Amniotic epithelial cell (primary cell): ENCODE results near the gene ZNF521.

Experiments
- DNase-seq: peaks from one replicate; pipeline ENCODE4 v3.0.0-alpha.2; 2010; ENCODE audit warnings: low read depth

The ZNF521 gene

DNA sequence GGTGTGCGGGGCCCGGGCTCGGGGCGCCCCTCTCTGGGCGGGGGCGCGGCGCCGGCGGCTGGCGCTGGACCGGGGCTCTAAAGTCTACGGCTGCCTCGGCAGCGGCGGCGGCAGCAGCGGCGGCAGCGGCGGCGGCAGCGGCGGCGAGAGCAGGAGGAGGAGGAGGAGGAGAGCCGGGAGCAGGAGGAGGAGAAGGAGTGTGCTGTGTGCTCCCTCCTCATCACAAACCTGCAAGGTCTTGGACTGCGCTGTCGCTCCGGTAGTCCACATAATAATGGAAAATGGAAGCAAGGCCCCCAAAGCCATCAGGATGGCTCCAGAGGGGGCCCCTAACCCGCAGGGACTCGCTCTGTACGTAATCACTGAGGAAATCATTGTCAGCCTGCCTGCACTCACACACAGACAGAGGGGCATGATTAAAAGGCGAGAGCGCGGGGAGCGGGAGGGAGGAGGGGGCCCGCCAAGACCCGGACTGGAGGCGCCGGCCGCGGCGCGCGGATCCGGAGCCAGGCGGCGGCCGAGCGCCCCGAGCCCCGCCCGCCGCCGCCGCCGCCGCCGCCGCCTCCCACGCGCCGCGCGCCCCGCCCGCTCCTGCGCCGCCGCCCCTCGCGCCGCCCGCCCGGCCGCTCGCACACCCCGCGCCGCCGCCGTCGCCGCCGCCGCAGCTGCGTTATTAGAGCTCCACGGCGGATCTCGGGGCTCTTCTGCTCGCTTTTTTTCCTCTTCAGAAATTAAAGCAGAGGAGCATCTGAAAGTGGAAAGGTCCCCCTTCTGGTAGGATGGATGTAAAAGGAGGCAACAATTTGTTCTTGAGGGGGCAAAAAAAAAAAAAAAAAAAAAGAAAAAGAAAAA lies at the start of gene ZNF521:
Gene ZNF521, minus strand, starts transcription at position 390 of the 852 bp plus-strand sequence. CDS start 1,220 bp downstream, outside the sequence.
- peak; percentile 87 for DNase-seq

DNA sequence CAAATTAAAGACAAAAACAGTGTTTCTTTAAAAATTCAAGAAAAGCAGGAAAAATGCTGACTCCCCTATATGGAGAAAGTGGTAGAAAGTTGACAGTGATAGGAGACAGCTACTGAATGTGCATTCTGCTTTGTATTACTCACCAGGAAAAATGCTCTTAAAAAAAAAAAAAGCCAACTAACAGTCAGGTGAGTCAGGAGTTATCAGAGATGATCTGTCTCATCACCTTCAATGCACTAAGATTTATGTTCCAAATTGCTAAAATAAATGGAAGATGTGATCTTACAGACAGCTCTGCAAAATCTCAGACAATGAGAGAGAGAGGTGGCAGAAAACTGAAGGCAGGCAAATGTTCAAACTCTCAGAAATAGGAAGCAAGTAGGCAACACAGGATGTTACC lies 47.6 kb upstream of the ZNF521 start:
- DNase-seq, result peak; percentile 86

DNA sequence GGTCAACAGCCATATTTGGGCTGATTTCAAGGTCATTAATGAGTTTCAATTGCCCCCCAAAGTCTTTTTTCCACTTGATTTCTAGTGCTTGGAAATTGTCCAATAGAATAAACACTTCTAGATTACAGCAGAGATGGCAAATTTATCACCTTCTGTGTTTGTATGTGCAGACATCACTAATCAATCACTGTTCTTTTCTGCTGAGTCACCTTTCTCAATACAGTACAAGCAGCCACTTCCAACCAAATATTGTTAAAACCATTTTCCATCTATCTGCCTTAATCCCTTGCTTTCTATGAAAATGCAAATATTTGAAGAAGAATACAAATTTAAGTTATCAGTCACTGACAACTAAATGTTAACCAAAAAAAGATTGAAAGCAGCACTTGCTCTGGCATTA lies 40.2 kb upstream of the ZNF521 start:
- DNase-seq, result no peak

DNA sequence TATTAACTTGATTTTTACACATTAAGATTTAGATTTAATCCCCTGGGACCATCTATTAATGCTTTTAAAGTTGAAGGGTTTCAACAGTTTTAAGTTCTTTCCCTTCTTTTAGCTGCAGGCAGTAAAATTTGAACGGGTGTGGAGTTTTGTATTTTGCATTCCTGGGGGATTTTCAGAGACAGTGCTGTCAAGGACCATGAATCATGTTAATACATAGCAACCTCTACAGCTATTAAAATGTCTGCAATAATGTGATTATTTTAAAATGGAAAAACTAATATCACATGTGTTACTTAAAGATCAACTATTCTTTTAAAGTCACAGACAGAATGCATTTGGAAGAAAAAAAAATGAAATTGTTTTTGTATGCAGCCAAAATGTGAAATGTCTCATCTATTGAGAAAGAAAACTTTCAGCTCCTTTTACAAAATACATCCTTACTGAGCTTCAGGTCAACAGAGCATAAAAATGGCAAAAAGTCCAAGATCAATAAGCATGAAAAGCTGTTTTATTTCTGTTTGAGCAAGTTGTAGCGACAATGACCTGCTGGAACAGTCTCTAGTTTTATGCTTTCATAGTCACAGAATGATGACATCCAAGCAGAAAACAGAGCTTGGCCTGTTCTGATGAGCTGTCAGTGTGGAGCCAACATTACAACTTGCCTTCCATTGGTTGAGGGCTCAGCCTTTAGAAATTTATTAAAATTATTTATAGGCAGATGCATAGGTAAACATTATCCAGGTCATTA lies 21.6 kb upstream of the ZNF521 start:
- DNase-seq, result no peak

DNA sequence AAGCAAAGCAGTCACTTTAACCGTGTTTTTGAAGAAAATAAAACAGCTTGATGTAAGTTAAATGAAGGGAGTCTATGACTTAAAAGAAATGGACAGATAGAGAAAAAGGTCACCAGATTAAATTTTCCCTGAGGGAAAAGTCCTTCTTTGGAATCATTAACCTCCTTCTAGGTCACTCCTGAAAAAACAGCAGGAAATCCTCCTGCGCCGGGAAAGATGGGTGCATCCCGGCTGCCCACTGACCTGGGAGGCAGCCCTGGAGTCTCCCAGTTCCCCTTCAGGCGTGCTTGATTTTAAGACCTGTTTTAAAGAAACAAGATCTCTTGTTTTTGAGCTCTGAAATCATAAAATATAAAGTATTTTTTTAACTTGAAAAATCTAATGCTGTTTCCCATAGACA lies 18.4 kb upstream of the ZNF521 start:
- DNase-seq, result no peak

DNA sequence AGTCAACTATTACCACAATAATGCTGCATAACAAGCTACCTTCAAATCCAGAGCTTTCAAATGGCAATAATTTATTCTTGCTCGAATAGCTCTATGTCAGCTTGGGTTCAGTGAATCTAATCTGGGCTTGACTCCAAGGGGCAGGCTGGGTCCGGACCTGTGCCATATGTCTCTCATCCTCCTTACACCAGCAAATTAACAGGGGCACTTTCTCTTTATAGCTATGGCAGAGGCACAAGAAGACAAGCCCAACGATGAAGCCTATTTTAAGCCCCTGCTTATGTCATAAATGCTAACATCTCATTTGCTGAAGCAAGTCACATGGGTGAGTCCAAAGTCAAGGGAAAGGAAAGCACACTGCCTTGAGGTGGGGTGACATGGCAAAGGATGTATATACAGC lies 13.3 kb upstream of the ZNF521 start:
- DNase-seq, result no peak

DNA sequence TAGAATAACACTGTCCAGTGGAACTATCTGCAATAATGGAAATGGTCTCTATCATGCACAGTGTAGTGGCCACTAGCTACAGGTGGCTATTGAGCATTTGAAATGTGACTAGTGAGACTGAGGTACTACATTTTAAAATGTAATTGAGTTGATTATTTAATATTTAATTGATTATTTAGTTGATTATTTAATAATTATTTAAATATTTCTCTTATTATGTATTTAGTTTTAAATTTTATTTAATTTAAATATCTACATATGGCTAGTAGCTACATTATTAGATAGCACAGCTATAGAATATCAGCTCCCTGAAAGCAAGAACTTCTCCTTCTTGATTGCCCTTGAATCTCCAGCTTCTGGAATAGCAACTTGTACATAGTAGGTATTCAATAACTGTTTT lies 12.8 kb upstream of the ZNF521 start:
- no peak for DNase-seq

DNA sequence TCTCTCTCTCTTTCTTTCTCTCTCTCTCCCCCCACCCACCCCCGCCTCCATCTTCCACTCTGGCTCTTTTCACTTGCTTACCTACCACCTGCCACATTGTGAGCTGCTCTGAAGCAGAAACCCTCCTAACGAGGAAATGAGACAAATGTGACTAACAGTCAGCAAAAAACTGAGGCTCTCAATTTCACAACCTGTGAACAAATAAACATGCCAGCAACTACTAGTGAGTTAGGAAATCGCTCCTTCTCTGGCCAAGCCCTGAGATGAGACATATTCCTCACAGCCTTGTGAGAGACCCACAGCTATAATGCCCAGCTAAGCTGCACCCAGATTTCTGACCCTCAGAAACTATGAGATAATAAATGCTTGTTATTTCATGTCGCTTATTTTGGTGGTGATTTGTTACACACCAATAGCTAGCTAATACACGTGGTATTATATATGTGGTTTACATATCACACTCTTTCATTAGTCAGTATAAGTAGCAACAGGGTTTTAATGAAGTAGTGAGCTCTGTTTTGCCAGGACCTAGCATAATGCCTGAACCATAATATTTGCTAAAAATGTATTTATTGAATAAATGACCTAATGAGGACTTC lies 8.4 kb upstream of the ZNF521 start:
- peak; percentile 21 for DNase-seq

DNA sequence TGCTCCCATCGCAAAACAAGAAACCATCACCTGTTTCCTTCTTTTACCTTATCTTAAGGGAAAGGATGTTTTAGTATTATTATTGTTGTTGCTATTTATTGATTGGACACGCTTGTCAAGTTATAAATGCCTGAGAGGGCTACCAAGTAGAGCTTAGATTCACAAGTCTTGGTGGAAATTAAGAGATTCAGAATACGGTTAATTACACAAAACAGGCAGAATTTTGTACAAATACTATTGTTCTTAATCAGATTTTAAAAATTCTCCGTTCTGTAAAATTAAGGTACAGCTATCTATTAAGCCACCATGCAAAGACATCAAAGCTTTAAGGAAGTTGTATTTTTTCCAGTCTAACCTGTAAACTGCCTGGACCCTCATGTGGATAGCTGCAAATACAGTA lies 1.1 kb upstream of the ZNF521 start:
- DNase-seq, result no peak

DNA sequence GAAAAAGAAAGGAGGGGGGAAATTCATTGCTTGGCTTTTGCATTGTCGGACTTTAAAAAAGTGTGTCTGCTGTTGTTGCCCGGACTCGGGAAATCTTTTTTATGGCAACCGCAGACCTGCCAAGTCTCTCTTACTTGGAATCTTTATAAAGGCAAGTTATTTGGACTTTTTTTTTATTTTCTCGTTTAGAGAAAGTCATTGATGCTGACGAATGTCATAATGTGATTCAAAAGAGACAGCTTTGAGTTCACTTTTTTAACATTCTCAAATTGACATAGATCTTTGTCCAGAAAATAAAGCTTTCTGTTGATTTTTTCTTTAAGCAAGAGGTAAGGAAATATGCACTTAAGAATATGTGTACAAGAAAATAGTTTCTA lies 651 bp upstream of the ZNF521 start:
- no peak for DNase-seq

DNA sequence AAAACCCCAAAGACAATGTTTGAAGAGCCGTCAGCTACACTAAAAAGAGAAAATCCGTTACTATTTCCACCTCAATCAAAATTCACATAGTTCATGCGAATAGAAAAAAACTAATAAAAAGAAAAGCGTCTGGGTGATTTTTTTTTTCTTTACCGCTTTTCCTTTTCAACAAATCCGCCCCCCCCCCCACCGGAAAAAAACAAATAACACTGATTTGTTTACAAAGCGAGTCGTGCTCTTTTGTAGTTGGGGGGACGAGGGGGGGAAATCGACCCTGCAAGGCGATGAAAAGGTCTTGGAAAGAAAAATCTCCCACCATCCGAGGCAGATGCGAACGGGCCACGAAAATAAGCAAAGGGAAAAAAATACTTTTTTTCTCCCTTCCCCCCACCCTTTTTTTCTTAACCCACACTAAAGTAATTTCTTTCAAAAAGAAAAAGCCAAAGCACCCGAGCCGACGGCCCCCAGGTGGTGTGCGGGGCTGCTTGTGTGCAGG lies 638 bp downstream of the ZNF521 start:
- DNase-seq, result no peak

DNA sequence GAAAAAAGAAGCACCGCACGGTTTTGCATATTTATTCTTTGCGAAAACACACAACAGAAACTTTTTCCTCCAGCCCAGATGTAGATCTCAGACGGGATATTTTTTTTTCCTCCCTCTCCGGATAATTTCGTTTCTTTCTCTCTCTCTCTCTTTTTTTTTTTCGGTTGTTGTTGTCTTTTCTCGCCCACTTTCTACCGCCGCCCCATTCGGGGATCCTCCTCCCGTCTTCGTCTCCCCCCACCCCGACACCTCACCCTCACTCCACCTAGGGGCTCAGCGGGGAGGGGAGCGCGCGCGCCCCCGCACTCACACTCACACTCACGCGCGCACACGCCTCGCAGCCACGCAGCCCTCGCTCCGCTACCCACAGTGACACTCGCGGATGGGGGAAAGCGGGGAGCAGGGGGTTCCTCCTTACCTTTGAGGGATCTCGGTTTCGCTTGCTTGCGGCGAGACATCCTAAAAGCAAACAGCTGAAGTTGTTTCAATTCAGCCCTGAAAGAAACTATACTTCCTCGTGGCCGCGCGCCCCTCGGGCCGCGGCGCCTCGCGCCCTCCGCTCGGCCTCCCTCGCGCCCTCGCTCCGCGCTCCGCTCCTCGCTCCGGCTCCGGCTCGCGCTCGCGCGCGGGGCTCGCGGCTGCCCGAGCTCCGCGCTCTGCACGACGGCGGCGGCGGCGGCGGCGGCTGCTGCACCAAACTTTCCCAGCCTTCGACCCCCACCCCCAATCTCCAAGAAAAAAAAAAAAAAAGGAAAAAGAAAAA lies 1.3 kb downstream of the ZNF521 start:
- peak; percentile 55 for DNase-seq

DNA sequence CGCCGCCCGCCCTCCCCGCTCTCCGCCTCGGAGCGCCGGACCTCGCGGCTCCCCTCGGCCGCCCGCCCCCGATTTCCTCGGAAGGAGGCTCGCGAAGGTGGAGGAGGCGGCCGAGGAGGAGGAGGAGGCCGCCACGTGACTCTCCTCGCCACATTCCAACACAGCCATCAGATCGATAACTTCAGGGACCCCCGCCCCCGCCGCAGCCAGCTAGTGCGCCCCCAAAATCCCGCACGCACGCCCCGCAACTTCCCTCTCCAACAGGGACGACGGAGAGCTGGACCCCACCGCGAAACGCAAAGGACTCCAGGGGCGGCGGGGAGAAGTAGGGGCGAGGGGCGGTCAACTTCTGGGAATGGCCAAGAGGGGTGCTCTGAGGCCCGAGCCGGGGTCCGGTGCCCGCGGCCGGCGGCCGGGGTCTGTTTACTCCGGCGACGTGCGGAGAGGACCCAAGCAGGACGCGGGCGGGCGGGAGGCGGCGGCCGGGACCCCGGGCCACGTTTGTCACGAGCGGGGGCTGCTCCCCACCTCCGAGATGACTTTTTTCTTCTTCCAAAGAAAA lies 2.0 kb downstream of the ZNF521 start:
- DNase-seq, result no peak

DNA sequence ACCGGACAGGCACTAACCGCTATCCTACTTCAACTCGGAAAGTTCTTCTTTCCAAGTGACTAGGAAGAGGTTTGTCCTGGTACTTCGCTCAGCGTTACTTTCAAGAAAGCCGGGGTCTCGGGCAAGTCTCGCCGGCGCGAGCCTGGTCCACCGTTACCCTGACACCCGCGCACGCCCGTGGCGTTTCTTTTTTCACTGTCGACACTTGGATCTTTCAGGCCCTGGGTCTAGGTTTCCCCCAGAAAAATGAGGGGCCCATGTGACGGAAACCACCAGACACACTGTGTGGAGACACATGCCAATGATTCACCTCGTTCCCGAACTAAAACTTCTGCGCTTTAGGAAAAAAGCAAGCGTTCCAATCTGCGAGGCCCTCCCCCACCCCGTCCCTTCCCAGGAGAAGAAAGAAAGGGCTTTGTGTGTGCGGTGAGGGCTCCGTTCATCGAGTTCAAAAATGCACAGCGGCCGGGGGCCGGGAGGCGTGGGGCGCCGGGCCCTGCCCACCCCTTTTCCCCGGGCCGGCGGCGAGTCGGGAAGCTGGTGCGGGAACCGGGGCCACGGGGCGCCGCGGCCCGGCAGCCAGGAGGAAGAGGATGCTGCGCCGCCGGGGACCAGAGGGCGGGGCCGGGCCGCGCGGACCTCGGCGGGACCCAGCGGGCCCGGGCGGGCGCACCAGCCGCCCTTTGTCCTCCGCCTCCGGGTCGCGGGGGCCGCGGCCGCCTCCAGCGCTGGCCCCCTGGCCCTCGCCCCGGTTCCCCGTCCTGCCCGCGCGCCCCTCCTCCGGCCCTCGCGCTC lies 2.6 kb downstream of the ZNF521 start:
- DNase-seq, result peak; percentile 45

DNA sequence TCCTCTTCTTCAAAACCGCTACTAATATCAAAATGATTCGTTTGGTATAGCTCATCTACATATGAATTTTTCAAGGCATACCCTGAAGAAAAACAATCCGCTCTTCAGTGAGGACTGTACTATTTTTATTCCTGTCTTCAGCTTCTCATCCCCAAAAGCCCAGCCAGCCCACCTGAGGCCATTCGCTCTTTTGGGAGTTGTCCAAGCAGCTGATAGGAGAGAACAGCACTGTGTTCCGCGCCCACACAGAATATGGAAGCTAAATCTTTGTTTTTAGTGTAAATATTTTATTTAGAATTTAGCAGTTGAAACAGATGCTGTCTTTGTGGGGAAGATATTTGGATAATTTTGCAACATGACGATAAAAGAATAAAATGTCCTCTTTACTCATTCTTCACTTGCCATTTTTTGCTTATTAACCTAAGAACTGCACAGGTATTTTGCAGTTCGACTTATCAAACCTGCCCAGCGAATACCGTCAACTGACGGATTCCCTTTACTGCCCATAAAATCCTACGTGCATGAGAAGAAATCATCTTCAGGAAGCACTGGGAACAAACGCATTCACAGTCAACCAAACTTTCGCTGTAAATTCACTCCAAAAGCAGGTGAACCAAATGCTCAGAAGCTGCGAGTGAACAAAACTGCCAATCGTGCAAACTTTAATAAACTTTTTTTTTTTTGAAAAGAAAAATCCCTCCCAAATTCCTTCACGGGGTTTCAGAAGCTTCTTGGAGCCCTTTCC lies 3.4 kb downstream of the ZNF521 start:
- no peak for DNase-seq

DNA sequence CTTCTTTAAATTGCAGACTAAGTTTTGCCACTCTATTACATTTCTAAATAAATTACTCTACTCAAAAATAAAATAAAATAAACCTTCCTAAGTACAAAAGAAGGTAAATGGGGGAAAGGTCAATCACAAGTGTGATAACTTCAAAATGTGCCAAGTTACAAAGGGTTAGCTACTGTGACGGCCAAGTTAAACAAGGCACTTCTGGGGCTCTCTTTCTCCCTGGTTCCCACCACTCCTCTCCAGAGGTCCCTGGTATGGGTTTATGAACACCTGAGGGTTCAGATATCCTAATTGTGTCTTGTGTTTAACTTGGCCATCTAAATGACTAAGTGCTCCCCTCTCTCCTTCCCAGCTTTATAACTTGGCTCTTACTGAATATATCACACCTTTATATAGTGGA lies 5.4 kb downstream of the ZNF521 start:
- no peak for DNase-seq

DNA sequence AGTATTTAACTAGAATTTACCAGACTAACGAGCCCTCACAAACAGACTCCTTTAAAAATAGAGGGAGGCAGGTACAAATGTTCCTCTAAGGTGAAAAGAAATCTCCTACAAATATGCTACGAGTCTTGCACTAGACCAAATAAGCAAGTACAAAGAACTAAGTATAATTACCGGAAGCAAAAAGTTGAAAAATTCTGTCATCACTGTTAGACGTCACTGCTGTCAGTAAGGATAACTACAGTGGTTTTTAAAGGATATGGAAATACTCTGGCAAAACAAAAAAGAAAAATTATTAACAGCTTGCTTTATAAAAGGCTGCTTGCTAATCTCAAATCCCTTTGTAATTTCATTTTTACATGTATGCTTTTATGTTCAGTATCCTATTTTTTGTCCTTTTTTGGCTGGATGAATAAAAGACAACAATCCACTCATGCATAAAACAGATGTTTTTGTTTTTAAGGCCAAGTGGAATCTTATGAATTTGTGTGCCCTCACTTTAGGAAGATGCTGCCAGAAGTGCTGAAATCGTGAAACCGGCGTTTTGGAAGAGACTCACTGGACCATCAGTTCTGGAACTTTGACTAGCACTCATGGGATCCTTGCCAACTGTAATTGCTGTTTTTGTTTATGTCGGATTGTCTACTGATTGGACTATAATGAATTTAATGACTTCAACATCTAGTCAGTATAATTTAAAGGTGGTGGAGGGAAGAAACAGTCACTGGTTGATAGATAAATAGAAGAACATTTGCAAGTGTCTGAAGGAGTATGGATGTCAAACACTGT lies 6.7 kb downstream of the ZNF521 start:
- DNase-seq, result no peak

DNA sequence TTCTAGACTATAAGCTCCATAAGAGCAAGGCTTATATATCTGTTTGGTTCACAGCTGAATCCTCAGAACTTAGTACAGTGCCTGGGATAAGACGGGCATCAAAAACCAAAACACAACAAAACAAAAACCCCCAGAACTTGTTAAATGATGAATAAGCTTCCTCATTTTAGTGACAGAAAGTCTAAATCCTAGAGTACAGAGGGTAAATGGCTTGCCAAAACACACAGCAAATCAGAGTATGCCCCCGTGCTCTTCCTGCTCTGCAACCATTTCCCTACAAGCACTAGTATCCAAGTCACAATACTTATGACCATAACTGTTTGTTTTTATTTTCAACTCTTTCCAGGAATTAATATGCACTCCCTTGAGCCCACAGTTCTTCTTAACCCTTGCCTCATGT lies 10.1 kb downstream of the ZNF521 start:
- no peak for DNase-seq

DNA sequence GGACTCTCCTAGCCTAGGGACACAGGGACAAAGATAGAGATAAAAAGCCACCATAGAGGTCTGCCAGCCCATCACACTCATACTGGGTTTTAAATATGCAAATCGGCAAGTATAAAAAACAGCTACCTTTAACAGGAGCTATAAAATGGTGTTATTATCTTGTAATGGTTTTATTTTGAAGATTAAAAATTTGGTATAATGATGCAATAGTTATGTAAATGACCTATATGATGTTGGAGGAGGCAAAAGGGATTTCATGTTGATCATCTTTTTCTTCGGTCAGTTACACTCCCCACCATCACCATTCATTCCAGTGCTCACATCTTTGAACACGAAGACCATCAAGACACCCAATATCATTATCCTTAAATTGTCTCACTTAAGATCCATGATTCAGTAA lies 11.2 kb downstream of the ZNF521 start:
- no peak for DNase-seq
